ENCODE data around the gene MEDAG. TPM values are rescaled to one million over a fixed set of nuclear protein-coding genes. Genes with fewer than 3 reads are reported as not detected.

MEDAG gene
- total and polyA plus RNA-seq, 2 experiments from 2014 or later, result 1.7 to 2.0 TPM

- DNase-seq (ENCODE audit: low spot score) (no peak), ATAC-seq (no peak)
- peaks cover 7% of the 10 kb centered on the region for H3K4me1 Mint-ChIP-seq
- no peak overlapping the region for H3K4me2 ChIP-seq
- no peaks in the 10 kb centered on the region for H3K79me2 ChIP-seq (replicated peaks; ENCODE audit: insufficient read depth)
- H3K27me3 Mint-ChIP-seq (ENCODE audit: insufficient read depth, low read depth, poor library complexity), result peaks cover 30% of the 10 kb centered on the region
- no peaks in the 10 kb centered on the region for H3K36me3 Mint-ChIP-seq (ENCODE audit: low read depth)
- H3K9me3 Mint-ChIP-seq, result no peaks in the 10 kb centered on the region
- no peak overlapping the region for H3K27ac ChIP-seq (ENCODE audit: low read depth)
- 0 out of 2 replicates have a peak, but pooled peaks cover 4% of the 10 kb centered on the region for H3K9me2 ChIP-seq (ENCODE audit: insufficient read depth)
- H3K4me3 ChIP-seq, result no peak overlapping the region
- no peaks in the 10 kb centered on the region for H4K20me1 ChIP-seq (replicated peaks; ENCODE audit: insufficient read depth)
- H3K27ac Mint-ChIP-seq, result no peak overlapping the region
- TF ChIP-seq EZH2phosphoT487 (IDR thresholded peaks at IDR 0.05; ENCODE audit: unreplicated experiment), result no peak
- no peak for TF ChIP-seq NANOG (IDR thresholded peaks at IDR 0.05; ENCODE audit: borderline replicate concordance)
- no peak for TF ChIP-seq POLR2AphosphoS5 (IDR thresholded peaks at IDR 0.05; ENCODE audit: low read depth)
- no peak for TF ChIP-seq ZNF331 (CRISPR knock-in tag; IDR thresholded peaks at IDR 0.05; ENCODE audit: low read depth)
- H2AFZ ChIP-seq, result no peak overlapping the region
- no peaks in the 10 kb centered on the region for H3K36me3 ChIP-seq (ENCODE audit: insufficient read depth)
- no peaks in the 10 kb centered on the region for H3F3A ChIP-seq (replicated peaks; ENCODE audit: low read depth)
- H3K4me3 Mint-ChIP-seq, result no peak overlapping the region
- no peaks in the 10 kb centered on the region for H3K4me1 ChIP-seq (ENCODE audit: insufficient read depth)
- peaks cover 49% of the 10 kb centered on the region for H3K27me3 ChIP-seq (ENCODE audit: insufficient read depth)
These were observed 2.4 kb downstream of the MEDAG start for GRCh38 chr13:30908416-30908980.

GRCh38 chr13:30910676-30911075 is 4.6 kb downstream of the MEDAG start:
- no peaks in the 10 kb centered on the region for H3F3A ChIP-seq (replicated peaks; ENCODE audit: low read depth)
- H2AFZ ChIP-seq, result no peak overlapping the region
- no peak overlapping the region for H3K4me3 Mint-ChIP-seq
- no peak overlapping the region for H3K4me2 ChIP-seq
- peaks cover 9% of the 10 kb centered on the region for H3K4me1 Mint-ChIP-seq
- H3K27ac ChIP-seq (ENCODE audit: low read depth), result no peak overlapping the region
- peaks cover 27% of the 10 kb centered on the region for H3K27me3 ChIP-seq (ENCODE audit: insufficient read depth)
- H3K27me3 Mint-ChIP-seq (ENCODE audit: insufficient read depth, low read depth, poor library complexity), result peaks cover 15% of the 10 kb centered on the region
- no peak overlapping the region for H3K4me3 ChIP-seq
- no peaks in the 10 kb centered on the region for H3K9me3 Mint-ChIP-seq
- no peaks in the 10 kb centered on the region for H3K36me3 Mint-ChIP-seq (ENCODE audit: low read depth)
- no peaks in the 10 kb centered on the region for H3K36me3 ChIP-seq (ENCODE audit: insufficient read depth)
- H3K4me1 ChIP-seq (ENCODE audit: insufficient read depth), result no peaks in the 10 kb centered on the region
- H3K9me2 ChIP-seq (ENCODE audit: insufficient read depth), result no peaks in the 10 kb centered on the region
- ATAC-seq (no peak), DNase-seq (ENCODE audit: low spot score) (no peak)
- H3K79me2 ChIP-seq (replicated peaks; ENCODE audit: insufficient read depth), result no peaks in the 10 kb centered on the region
- no peaks in the 10 kb centered on the region for H4K20me1 ChIP-seq (replicated peaks; ENCODE audit: insufficient read depth)
- no peak overlapping the region for H3K27ac Mint-ChIP-seq
- TF ChIP-seq ZNF462 (CRISPR knock-in tag; IDR thresholded peaks at IDR 0.05) (no peak), JUNB (IDR thresholded peaks at IDR 0.05; ENCODE audit: unreplicated experiment) (no peak), EZH2phosphoT487 (IDR thresholded peaks at IDR 0.05; ENCODE audit: unreplicated experiment) (no peak), ZNF331 (CRISPR knock-in tag; IDR thresholded peaks at IDR 0.05; ENCODE audit: low read depth) (no peak)
- TF ChIP-seq, protein P1, sequence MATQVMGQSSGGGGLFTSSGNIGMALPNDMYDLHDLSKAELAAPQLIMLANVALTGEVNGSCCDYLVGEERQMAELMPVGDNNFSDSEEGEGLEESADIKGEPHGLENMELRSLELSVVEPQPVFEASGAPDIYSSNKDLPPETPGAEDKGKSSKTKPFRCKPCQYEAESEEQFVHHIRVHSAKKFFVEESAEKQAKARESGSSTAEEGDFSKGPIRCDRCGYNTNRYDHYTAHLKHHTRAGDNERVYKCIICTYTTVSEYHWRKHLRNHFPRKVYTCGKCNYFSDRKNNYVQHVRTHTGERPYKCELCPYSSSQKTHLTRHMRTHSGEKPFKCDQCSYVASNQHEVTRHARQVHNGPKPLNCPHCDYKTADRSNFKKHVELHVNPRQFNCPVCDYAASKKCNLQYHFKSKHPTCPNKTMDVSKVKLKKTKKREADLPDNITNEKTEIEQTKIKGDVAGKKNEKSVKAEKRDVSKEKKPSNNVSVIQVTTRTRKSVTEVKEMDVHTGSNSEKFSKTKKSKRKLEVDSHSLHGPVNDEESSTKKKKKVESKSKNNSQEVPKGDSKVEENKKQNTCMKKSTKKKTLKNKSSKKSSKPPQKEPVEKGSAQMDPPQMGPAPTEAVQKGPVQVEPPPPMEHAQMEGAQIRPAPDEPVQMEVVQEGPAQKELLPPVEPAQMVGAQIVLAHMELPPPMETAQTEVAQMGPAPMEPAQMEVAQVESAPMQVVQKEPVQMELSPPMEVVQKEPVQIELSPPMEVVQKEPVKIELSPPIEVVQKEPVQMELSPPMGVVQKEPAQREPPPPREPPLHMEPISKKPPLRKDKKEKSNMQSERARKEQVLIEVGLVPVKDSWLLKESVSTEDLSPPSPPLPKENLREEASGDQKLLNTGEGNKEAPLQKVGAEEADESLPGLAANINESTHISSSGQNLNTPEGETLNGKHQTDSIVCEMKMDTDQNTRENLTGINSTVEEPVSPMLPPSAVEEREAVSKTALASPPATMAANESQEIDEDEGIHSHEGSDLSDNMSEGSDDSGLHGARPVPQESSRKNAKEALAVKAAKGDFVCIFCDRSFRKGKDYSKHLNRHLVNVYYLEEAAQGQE (IDR thresholded peaks at IDR 0.05; ENCODE audit: unreplicated experiment), result no peak
- TF ChIP-seq, protein P2, sequence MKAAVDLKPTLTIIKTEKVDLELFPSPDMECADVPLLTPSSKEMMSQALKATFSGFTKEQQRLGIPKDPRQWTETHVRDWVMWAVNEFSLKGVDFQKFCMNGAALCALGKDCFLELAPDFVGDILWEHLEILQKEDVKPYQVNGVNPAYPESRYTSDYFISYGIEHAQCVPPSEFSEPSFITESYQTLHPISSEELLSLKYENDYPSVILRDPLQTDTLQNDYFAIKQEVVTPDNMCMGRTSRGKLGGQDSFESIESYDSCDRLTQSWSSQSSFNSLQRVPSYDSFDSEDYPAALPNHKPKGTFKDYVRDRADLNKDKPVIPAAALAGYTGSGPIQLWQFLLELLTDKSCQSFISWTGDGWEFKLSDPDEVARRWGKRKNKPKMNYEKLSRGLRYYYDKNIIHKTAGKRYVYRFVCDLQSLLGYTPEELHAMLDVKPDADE (IDR thresholded peaks at IDR 0.05), result no peak
- TF ChIP-seq, protein P3, sequence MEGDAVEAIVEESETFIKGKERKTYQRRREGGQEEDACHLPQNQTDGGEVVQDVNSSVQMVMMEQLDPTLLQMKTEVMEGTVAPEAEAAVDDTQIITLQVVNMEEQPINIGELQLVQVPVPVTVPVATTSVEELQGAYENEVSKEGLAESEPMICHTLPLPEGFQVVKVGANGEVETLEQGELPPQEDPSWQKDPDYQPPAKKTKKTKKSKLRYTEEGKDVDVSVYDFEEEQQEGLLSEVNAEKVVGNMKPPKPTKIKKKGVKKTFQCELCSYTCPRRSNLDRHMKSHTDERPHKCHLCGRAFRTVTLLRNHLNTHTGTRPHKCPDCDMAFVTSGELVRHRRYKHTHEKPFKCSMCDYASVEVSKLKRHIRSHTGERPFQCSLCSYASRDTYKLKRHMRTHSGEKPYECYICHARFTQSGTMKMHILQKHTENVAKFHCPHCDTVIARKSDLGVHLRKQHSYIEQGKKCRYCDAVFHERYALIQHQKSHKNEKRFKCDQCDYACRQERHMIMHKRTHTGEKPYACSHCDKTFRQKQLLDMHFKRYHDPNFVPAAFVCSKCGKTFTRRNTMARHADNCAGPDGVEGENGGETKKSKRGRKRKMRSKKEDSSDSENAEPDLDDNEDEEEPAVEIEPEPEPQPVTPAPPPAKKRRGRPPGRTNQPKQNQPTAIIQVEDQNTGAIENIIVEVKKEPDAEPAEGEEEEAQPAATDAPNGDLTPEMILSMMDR (conservative IDR thresholded peaks at IDR 0.05; ENCODE audit: low read depth in 2 of 2), result no peak
